Vagina (tissue), 2 donors: ENCODE data around the gene ENTPD6. TPM values are rescaled to one million over a fixed set of nuclear protein-coding genes. Genes with fewer than 3 reads are reported as not detected.

Source experiments
- DNase-seq, 2 donors: peaks; one replicate each; pipeline ENCODE4 v3.0.0-alpha.2; 2017; ENCODE audit errors: extremely low spot score in 2 of 2
- H3K27ac ChIP-seq: fragments of 200-600 bp; sonication (generic); one replicate; pipeline ENCODE4 v1.5.1; 2019
- H3K27me3 ChIP-seq: fragments of 200-600 bp; sonication (generic); one replicate; pipeline ENCODE4 v1.5.1; 2019
- H3K36me3 ChIP-seq, 2 donors: fragments of 200-600 bp; sonication (generic); one replicate each; pipeline ENCODE4 v1.5.1; 2017 to 2019
- H3K4me1 ChIP-seq: fragments of 200-600 bp; sonication (generic); one replicate; pipeline ENCODE4 v1.5.1; 2019
- H3K4me3 ChIP-seq, 2 donors: fragments of 200-600 bp; sonication (generic); 1 replicate in 1 of 2; 2 replicates in 1 of 2; pipeline ENCODE4 v1.5.1; 2016 to 2019
- H3K9me3 ChIP-seq: fragments of 200-600 bp; sonication (generic); one replicate; pipeline ENCODE4 v1.5.1; 2019
- CTCF ChIP-seq, 3 experiments: fragments of 450-650 bp in 2 of 3; fragments of 200-600 bp in 1 of 3; sonication (generic) in 1 of 3; IDR thresholded peaks; one replicate each; pipeline ENCODE4 v1.5.1; 2017 to 2019; ENCODE audit warnings: antibody characterized with exemption in 3 of 3, mild to moderate bottlenecking in 2 of 3, moderate library complexity in 2 of 3
- POLR2A ChIP-seq, 2 donors: fragments of 450-650 bp; IDR thresholded peaks; one replicate each; pipeline ENCODE4 v1.6.1; 2017; ENCODE audit warnings: antibody characterized with exemption in 2 of 2, mild to moderate bottlenecking in 2 of 2, moderate library complexity in 2 of 2
- POLR2AphosphoS5 ChIP-seq, 2 donors: sonication (generic); formaldehyde crosslinking; IDR thresholded peaks; one replicate each; pipeline ENCODE4 v1.9.0; 2017; ENCODE audit warnings: antibody characterized with exemption in 2 of 2, mild to moderate bottlenecking in 2 of 2, low read depth in 1 of 2; ENCODE audit not compliant: insufficient read depth in 1 of 2
- intact Hi-C: fragments of 100-400 bp; cut with DNase I; formaldehyde crosslinking; loops from one replicate; pipeline ENCODE4 v1.15.1; 2023
- total RNA-seq: library from RNA; depleted of rRNA; stranded (reverse); fragments of >200 nt; gene quantifications from one replicate; pipeline ENCODE4 v1.2.3, GENCODE V29; 2016

The ENTPD6 gene
- total RNA-seq, 1 donor from 2014 or later: 51.3 TPM

- no peak for DNase-seq
- peaks cover 8% of the 10 kb centered on the region for H3K4me1 ChIP-seq
- H3K27me3 ChIP-seq: no peaks in the 10 kb centered on the region
- intact Hi-C loops: no loop called here
- no peaks in the 10 kb centered on the region for H3K9me3 ChIP-seq
- no peak overlapping the region for H3K4me3 ChIP-seq
- peaks cover 0 to 56% of the 10 kb centered on the region in 2 donors for H3K36me3 ChIP-seq
- H3K27ac ChIP-seq: no peak overlapping the region
- TF ChIP-seq POLR2AphosphoS5 (IDR thresholded peaks at IDR 0.05; ENCODE audit: insufficient read depth in 1 of 2, low read depth in 1 of 2) (no peak), POLR2A (IDR thresholded peaks at IDR 0.05) (no peak), CTCF (IDR thresholded peaks at IDR 0.05) (no peak)
These were observed 76.1 kb downstream of the ENTPD6 start for GRCh38 chr20:25271486-25272222.

- Histone ChIP-seq H3K4me1 (peaks cover 8% of the 10 kb centered on the region), H3K27me3 (no peaks in the 10 kb centered on the region), H3K9me3 (no peaks in the 10 kb centered on the region), H3K36me3 (peaks cover 0 to 64% of the 10 kb centered on the region in 2 donors), H3K4me3 (no peak overlapping the region), H3K27ac (no peak overlapping the region)
- intact Hi-C loops: no loop called here
- no peak for DNase-seq
- TF ChIP-seq CTCF (IDR thresholded peaks at IDR 0.05) (no peak), POLR2A (IDR thresholded peaks at IDR 0.05) (no peak), POLR2AphosphoS5 (IDR thresholded peaks at IDR 0.05; ENCODE audit: insufficient read depth in 1 of 2, low read depth in 1 of 2) (no peak)
These were observed 76.9 kb downstream of the ENTPD6 start for GRCh38 chr20:25272223-25273000.

DNA sequence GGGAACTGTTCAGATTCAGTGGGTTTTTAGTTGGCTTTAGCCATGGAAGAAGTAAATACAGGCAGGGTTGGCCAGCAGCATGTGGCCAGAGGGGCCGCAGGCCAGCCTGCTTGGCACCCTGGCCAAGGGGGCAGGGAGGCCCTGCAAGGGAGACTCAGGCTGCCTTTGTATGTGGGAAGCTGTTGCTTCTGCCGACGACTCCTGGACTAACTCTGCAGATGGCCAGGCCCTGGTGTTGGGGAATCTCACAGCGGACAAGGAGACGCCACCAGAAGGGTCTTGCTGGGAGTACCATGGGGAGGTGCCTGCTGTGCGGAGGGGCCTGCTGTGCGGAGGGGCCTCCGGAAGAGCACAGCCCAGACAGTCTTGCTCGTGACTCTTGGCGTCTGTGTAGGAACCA is 77.5 kb downstream of the ENTPD6 start:
- no peak for TF ChIP-seq POLR2AphosphoS5 (IDR thresholded peaks at IDR 0.05; ENCODE audit: insufficient read depth in 1 of 2, low read depth in 1 of 2)
- no peak for TF ChIP-seq CTCF (IDR thresholded peaks at IDR 0.05)
- no peak for TF ChIP-seq POLR2A (IDR thresholded peaks at IDR 0.05)
- H3K27ac ChIP-seq: no peak overlapping the region
- peaks cover 0 to 70% of the 10 kb centered on the region in 2 donors for H3K36me3 ChIP-seq
- no peaks in the 10 kb centered on the region for H3K9me3 ChIP-seq
- H3K27me3 ChIP-seq: no peaks in the 10 kb centered on the region
- intact Hi-C loops: no loop called here
- H3K4me1 ChIP-seq: peaks cover 8% of the 10 kb centered on the region
- no peak overlapping the region for H3K4me3 ChIP-seq
- no peak for DNase-seq

- H3K36me3 ChIP-seq: peaks cover 0 to 76% of the 10 kb centered on the region in 2 donors
- no peak for DNase-seq
- peaks cover 8% of the 10 kb centered on the region for H3K4me1 ChIP-seq
- TF ChIP-seq POLR2A (IDR thresholded peaks at IDR 0.05): no peak
- TF ChIP-seq CTCF (IDR thresholded peaks at IDR 0.05): no peak
- TF ChIP-seq POLR2AphosphoS5 (IDR thresholded peaks at IDR 0.05; ENCODE audit: insufficient read depth in 1 of 2, low read depth in 1 of 2): no peak
- no peaks in the 10 kb centered on the region for H3K27me3 ChIP-seq
- H3K27ac ChIP-seq: no peak overlapping the region
- H3K9me3 ChIP-seq: no peaks in the 10 kb centered on the region
- no peak overlapping the region for H3K4me3 ChIP-seq
- intact Hi-C loops: no loop called here
These were observed 78.2 kb downstream of the ENTPD6 start for GRCh38 chr20:25273541-25274358.
